ENCODE results near the gene PPP2R5C.

The PPP2R5C gene

GRCh38 chr14:101917413-101918017, 156.0 kb downstream of the PPP2R5C start:
- no peak for DNase-seq (ENCODE audit: low read depth)

- DNase-seq (ENCODE audit: low read depth) = no peak
These were observed 156.8 kb downstream of the PPP2R5C start for GRCh38 chr14:101918065-101918989.

- no peak for DNase-seq (ENCODE audit: low read depth)
These were observed 158.8 kb downstream of the PPP2R5C start for GRCh38 chr14:101920271-101920670.

- DNase-seq (ENCODE audit: low read depth) = no peak
These were observed 161.4 kb downstream of the PPP2R5C start for GRCh38 chr14:101922866-101923265.

GRCh38 chr14:101925152-101925551, 163.6 kb downstream of the PPP2R5C start:
- DNase-seq (ENCODE audit: low read depth) = no peak

- no peak for DNase-seq (ENCODE audit: low read depth)
These were observed 164.6 kb downstream of the PPP2R5C start for GRCh38 chr14:101926085-101926484.

GRCh38 chr14:101926620-101927019, 165.1 kb downstream of the PPP2R5C start:
- no peak for DNase-seq (ENCODE audit: low read depth)

GRCh38 chr14:101927859-101928258, 166.3 kb downstream of the PPP2R5C start:
- no peak for DNase-seq (ENCODE audit: low read depth)

- no peak for DNase-seq (ENCODE audit: low read depth)
These were observed 166.9 kb downstream of the PPP2R5C start for GRCh38 chr14:101928415-101928841.

GRCh38 chr14:101929096-101929495, 167.6 kb downstream of the PPP2R5C start:
- DNase-seq (ENCODE audit: low read depth) = no peak

GRCh38 chr14:101929946-101930345, 168.4 kb downstream of the PPP2R5C start:
- no peak for DNase-seq (ENCODE audit: low read depth)

- no peak for DNase-seq (ENCODE audit: low read depth)
These were observed 171.2 kb downstream of the PPP2R5C start for GRCh38 chr14:101932673-101933072.

GRCh38 chr14:101933209-101933608, 171.7 kb downstream of the PPP2R5C start:
- DNase-seq (ENCODE audit: low read depth) = no peak

- DNase-seq (ENCODE audit: low read depth) = no peak
These were observed 173.2 kb downstream of the PPP2R5C start for GRCh38 chr14:101934601-101935150.

- no peak for DNase-seq (ENCODE audit: low read depth)
These were observed 176.6 kb downstream of the PPP2R5C start for GRCh38 chr14:101937926-101938767.

- DNase-seq (ENCODE audit: low read depth) = no peak
These were observed 178.2 kb downstream of the PPP2R5C start for GRCh38 chr14:101939646-101940170.

- DNase-seq (ENCODE audit: low read depth) = no peak
These were observed 182.9 kb downstream of the PPP2R5C start for GRCh38 chr14:101944451-101944850.

GRCh38 chr14:101945171-101945570, 183.7 kb downstream of the PPP2R5C start:
- no peak for DNase-seq (ENCODE audit: low read depth)

- no peak for DNase-seq (ENCODE audit: low read depth)
These were observed 186.0 kb downstream of the PPP2R5C start for GRCh38 chr14:101947577-101947903.

- DNase-seq (ENCODE audit: low read depth) = peak; percentile 100
These were observed 186.6 kb downstream of the PPP2R5C start for GRCh38 chr14:101947904-101948665.

GRCh38 chr14:101948666-101949216, 187.2 kb downstream of the PPP2R5C start:
- no peak for DNase-seq (ENCODE audit: low read depth)

All from activated gamma-delta T cell treated with anti-CD3 and anti-CD28 coated beads, Interleukin-2, amount 50 U/mL, for 16 hours (primary cell).